Measurements from ENCODE around the gene LIPC.

LIPC gene

GRCh38 chr15:58444658-58445332 lies 13.0 kb downstream of the LIPC start:
- H3K9ac ChIP-seq (ENCODE audit: low read length) = no peak overlapping the region
- no peaks in the 10 kb centered on the region for H3K9me3 ChIP-seq (ENCODE audit: control insufficient read depth, insufficient read depth, low read depth, low read length)
- H3K4me1 ChIP-seq (ENCODE audit: control insufficient read depth, insufficient read depth, low read length) = peaks cover 44% of the 10 kb centered on the region
- 0 out of 2 replicates have a peak, but pooled peaks cover 3% of the 10 kb centered on the region for H3K27me3 ChIP-seq (ENCODE audit: control insufficient read depth, insufficient read depth, low read length)
- no peaks in the 10 kb centered on the region for H3K36me3 ChIP-seq (ENCODE audit: control insufficient read depth, insufficient read depth, low read length)
- no peak overlapping the region for H3K27ac ChIP-seq (ENCODE audit: low read depth, low read length)
- no peak overlapping the region for H3K4me3 ChIP-seq (ENCODE audit: low read depth, low read length)

- 0 out of 2 replicates have a peak, but pooled peaks cover 3% of the 10 kb centered on the region for H3K27me3 ChIP-seq (ENCODE audit: control insufficient read depth, insufficient read depth, low read length)
- no peak overlapping the region for H3K4me3 ChIP-seq (ENCODE audit: low read depth, low read length)
- H3K27ac ChIP-seq (ENCODE audit: low read depth, low read length) = no peak overlapping the region
- H3K9me3 ChIP-seq (ENCODE audit: control insufficient read depth, insufficient read depth, low read depth, low read length) = no peaks in the 10 kb centered on the region
- no peaks in the 10 kb centered on the region for H3K36me3 ChIP-seq (ENCODE audit: control insufficient read depth, insufficient read depth, low read length)
- H3K9ac ChIP-seq (ENCODE audit: low read length) = no peak overlapping the region
- H3K4me1 ChIP-seq (ENCODE audit: control insufficient read depth, insufficient read depth, low read length) = peaks cover 33% of the 10 kb centered on the region
Observed at GRCh38 chr15:58445865-58446264, 14.1 kb downstream of the LIPC start.

- Histone ChIP-seq H3K36me3 (ENCODE audit: control insufficient read depth, insufficient read depth, low read length) (no peaks in the 10 kb centered on the region), H3K27ac (ENCODE audit: low read depth, low read length) (no peak overlapping the region), H3K9ac (ENCODE audit: low read length) (no peak overlapping the region), H3K4me3 (ENCODE audit: low read depth, low read length) (no peak overlapping the region), H3K27me3 (ENCODE audit: control insufficient read depth, insufficient read depth, low read length) (0 out of 2 replicates have a peak, but pooled peaks cover 3% of the 10 kb centered on the region), H3K4me1 (ENCODE audit: control insufficient read depth, insufficient read depth, low read length) (peaks cover 27% of the 10 kb centered on the region), H3K9me3 (ENCODE audit: control insufficient read depth, insufficient read depth, low read depth, low read length) (no peaks in the 10 kb centered on the region)
Observed at GRCh38 chr15:58446521-58446920, 14.7 kb downstream of the LIPC start.

GRCh38 chr15:58447271-58448010 lies 15.7 kb downstream of the LIPC start:
- H3K27me3 ChIP-seq (ENCODE audit: control insufficient read depth, insufficient read depth, low read length) = 0 out of 2 replicates have a peak, but pooled peaks cover 2% of the 10 kb centered on the region
- no peak overlapping the region for H3K9ac ChIP-seq (ENCODE audit: low read length)
- H3K9me3 ChIP-seq (ENCODE audit: control insufficient read depth, insufficient read depth, low read depth, low read length) = no peaks in the 10 kb centered on the region
- peaks cover 23% of the 10 kb centered on the region for H3K4me1 ChIP-seq (ENCODE audit: control insufficient read depth, insufficient read depth, low read length)
- H3K36me3 ChIP-seq (ENCODE audit: control insufficient read depth, insufficient read depth, low read length) = no peaks in the 10 kb centered on the region
- no peak overlapping the region for H3K27ac ChIP-seq (ENCODE audit: low read depth, low read length)
- no peak overlapping the region for H3K4me3 ChIP-seq (ENCODE audit: low read depth, low read length)

- no peak overlapping the region for H3K4me3 ChIP-seq (ENCODE audit: low read depth, low read length)
- H3K9ac ChIP-seq (ENCODE audit: low read length) = no peak overlapping the region
- H3K4me1 ChIP-seq (ENCODE audit: control insufficient read depth, insufficient read depth, low read length) = peaks cover 20% of the 10 kb centered on the region
- no peaks in the 10 kb centered on the region for H3K36me3 ChIP-seq (ENCODE audit: control insufficient read depth, insufficient read depth, low read length)
- no peaks in the 10 kb centered on the region for H3K27me3 ChIP-seq (ENCODE audit: control insufficient read depth, insufficient read depth, low read length)
- H3K9me3 ChIP-seq (ENCODE audit: control insufficient read depth, insufficient read depth, low read depth, low read length) = no peaks in the 10 kb centered on the region
- H3K27ac ChIP-seq (ENCODE audit: low read depth, low read length) = no peak overlapping the region
Observed at GRCh38 chr15:58448331-58448730, 16.5 kb downstream of the LIPC start.

GRCh38 chr15:58448906-58449305 lies 17.1 kb downstream of the LIPC start:
- Histone ChIP-seq H3K9me3 (ENCODE audit: control insufficient read depth, insufficient read depth, low read depth, low read length) (no peaks in the 10 kb centered on the region), H3K4me3 (ENCODE audit: low read depth, low read length) (no peak overlapping the region), H3K4me1 (ENCODE audit: control insufficient read depth, insufficient read depth, low read length) (peaks cover 16% of the 10 kb centered on the region), H3K27ac (ENCODE audit: low read depth, low read length) (no peak overlapping the region), H3K27me3 (ENCODE audit: control insufficient read depth, insufficient read depth, low read length) (no peaks in the 10 kb centered on the region), H3K36me3 (ENCODE audit: control insufficient read depth, insufficient read depth, low read length) (no peaks in the 10 kb centered on the region), H3K9ac (ENCODE audit: low read length) (no peak overlapping the region)

GRCh38 chr15:58451826-58452225 lies 20.0 kb downstream of the LIPC start:
- H3K9ac ChIP-seq (ENCODE audit: low read length) = no peak overlapping the region
- no peaks in the 10 kb centered on the region for H3K27me3 ChIP-seq (ENCODE audit: control insufficient read depth, insufficient read depth, low read length)
- no peak overlapping the region for H3K4me3 ChIP-seq (ENCODE audit: low read depth, low read length)
- no peak overlapping the region for H3K27ac ChIP-seq (ENCODE audit: low read depth, low read length)
- no peaks in the 10 kb centered on the region for H3K9me3 ChIP-seq (ENCODE audit: control insufficient read depth, insufficient read depth, low read depth, low read length)
- H3K4me1 ChIP-seq (ENCODE audit: control insufficient read depth, insufficient read depth, low read length) = no peaks in the 10 kb centered on the region
- H3K36me3 ChIP-seq (ENCODE audit: control insufficient read depth, insufficient read depth, low read length) = no peaks in the 10 kb centered on the region

GRCh38 chr15:58452775-58453174 lies 21.0 kb downstream of the LIPC start:
- Histone ChIP-seq H3K27me3 (ENCODE audit: control insufficient read depth, insufficient read depth, low read length) (no peaks in the 10 kb centered on the region), H3K27ac (ENCODE audit: low read depth, low read length) (no peak overlapping the region), H3K4me3 (ENCODE audit: low read depth, low read length) (no peak overlapping the region), H3K9ac (ENCODE audit: low read length) (no peak overlapping the region), H3K4me1 (ENCODE audit: control insufficient read depth, insufficient read depth, low read length) (no peaks in the 10 kb centered on the region), H3K36me3 (ENCODE audit: control insufficient read depth, insufficient read depth, low read length) (no peaks in the 10 kb centered on the region), H3K9me3 (ENCODE audit: control insufficient read depth, insufficient read depth, low read depth, low read length) (no peaks in the 10 kb centered on the region)

GRCh38 chr15:58453931-58454793 lies 22.4 kb downstream of the LIPC start:
- Histone ChIP-seq H3K9me3 (ENCODE audit: control insufficient read depth, insufficient read depth, low read depth, low read length) (no peaks in the 10 kb centered on the region), H3K4me3 (ENCODE audit: low read depth, low read length) (no peak overlapping the region), H3K27ac (ENCODE audit: low read depth, low read length) (no peak overlapping the region), H3K36me3 (ENCODE audit: control insufficient read depth, insufficient read depth, low read length) (no peaks in the 10 kb centered on the region), H3K9ac (ENCODE audit: low read length) (no peak overlapping the region), H3K4me1 (ENCODE audit: control insufficient read depth, insufficient read depth, low read length) (no peaks in the 10 kb centered on the region), H3K27me3 (ENCODE audit: control insufficient read depth, insufficient read depth, low read length) (no peaks in the 10 kb centered on the region)

- H3K4me3 ChIP-seq (ENCODE audit: low read depth, low read length) = no peak overlapping the region
- no peaks in the 10 kb centered on the region for H3K27me3 ChIP-seq (ENCODE audit: control insufficient read depth, insufficient read depth, low read length)
- H3K9me3 ChIP-seq (ENCODE audit: control insufficient read depth, insufficient read depth, low read depth, low read length) = no peaks in the 10 kb centered on the region
- H3K36me3 ChIP-seq (ENCODE audit: control insufficient read depth, insufficient read depth, low read length) = no peaks in the 10 kb centered on the region
- H3K4me1 ChIP-seq (ENCODE audit: control insufficient read depth, insufficient read depth, low read length) = no peaks in the 10 kb centered on the region
- no peak overlapping the region for H3K9ac ChIP-seq (ENCODE audit: low read length)
- H3K27ac ChIP-seq (ENCODE audit: low read depth, low read length) = no peak overlapping the region
Observed at GRCh38 chr15:58454950-58455401, 23.2 kb downstream of the LIPC start.

Measured in HUES6 (cell line).